Keratinocyte (primary cell): ENCODE data around the gene SMIM35.

Experiments used
- EZH2 ChIP-seq: IDR thresholded peaks from one replicate; pipeline ENCODE4 v1.6.1; 2012; ENCODE audit warnings: inconsistent platforms, mild to moderate bottlenecking, low read length, moderate library complexity
- TF ChIP-seq, protein P1 (sequence below), 3 experiments: IDR thresholded peaks in 1 of 3; conservative IDR thresholded peaks in 1 of 3; optimal IDR thresholded peaks in 1 of 3; 2 replicates in 2 of 3; 3 replicates in 1 of 3; pipeline versions ENCODE3 to v1.5.1; 2011; ENCODE audit warnings: low read length in 3 of 3, mild to moderate bottlenecking in 3 of 3, moderate library complexity in 2 of 3, control low read depth in 1 of 3, inconsistent platforms in 1 of 3; ENCODE audit not compliant: insufficient read depth in 2 of 3; ENCODE audit errors: extremely low read depth in 1 of 3

DNA sequence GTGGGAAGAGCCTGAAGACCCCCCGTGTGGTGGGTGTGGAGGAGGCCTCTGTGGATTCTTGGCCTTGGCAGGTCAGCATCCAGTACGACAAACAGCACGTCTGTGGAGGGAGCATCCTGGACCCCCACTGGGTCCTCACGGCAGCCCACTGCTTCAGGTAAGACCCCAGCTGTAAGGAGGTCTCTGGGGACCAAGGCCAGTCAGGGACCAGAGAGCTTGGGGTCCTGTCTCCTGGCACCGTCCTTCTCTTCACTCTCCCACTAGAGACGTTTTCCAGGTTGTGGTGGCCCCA, 24.9 kb upstream of the SMIM35 start:
- TF ChIP-seq, protein P1, sequence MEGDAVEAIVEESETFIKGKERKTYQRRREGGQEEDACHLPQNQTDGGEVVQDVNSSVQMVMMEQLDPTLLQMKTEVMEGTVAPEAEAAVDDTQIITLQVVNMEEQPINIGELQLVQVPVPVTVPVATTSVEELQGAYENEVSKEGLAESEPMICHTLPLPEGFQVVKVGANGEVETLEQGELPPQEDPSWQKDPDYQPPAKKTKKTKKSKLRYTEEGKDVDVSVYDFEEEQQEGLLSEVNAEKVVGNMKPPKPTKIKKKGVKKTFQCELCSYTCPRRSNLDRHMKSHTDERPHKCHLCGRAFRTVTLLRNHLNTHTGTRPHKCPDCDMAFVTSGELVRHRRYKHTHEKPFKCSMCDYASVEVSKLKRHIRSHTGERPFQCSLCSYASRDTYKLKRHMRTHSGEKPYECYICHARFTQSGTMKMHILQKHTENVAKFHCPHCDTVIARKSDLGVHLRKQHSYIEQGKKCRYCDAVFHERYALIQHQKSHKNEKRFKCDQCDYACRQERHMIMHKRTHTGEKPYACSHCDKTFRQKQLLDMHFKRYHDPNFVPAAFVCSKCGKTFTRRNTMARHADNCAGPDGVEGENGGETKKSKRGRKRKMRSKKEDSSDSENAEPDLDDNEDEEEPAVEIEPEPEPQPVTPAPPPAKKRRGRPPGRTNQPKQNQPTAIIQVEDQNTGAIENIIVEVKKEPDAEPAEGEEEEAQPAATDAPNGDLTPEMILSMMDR (optimal IDR thresholded peaks at IDR 0.05 in 1 of 3, IDR thresholded peaks at IDR 0.05 in 1 of 3, conservative IDR thresholded peaks at IDR 0.05 in 1 of 3; ENCODE audit: extremely low read depth in 1 of 3, insufficient read depth in 2 of 3, low read length in 3 of 3) = no peak
- no peak for TF ChIP-seq EZH2
